Stimulated activated CD4-positive, alpha-beta T cell treated with anti-CD3 and anti-CD28 coated beads, TNF-alpha, amount 100 ng/mL, for 48 hours (primary cell): ENCODE data around the gene METTL22.

Experiments used
- DNase-seq, 3 donors: peaks; one replicate each; pipeline ENCODE4 v3.0.0-alpha.2; 2020; ENCODE audit warnings: low read depth in 3 of 3

Gene METTL22

GRCh38 chr16:8691728-8692127, 70.2 kb downstream of the METTL22 start:
- no peak for DNase-seq

- DNase-seq, result no peak
Measured at GRCh38 chr16:8694795-8695728, 73.6 kb downstream of the METTL22 start.

- DNase-seq, result no peak
Measured at GRCh38 chr16:8696880-8697279, 75.4 kb downstream of the METTL22 start.

- DNase-seq, result no peak
Measured at GRCh38 chr16:8697965-8698364, 76.5 kb downstream of the METTL22 start.
